Stimulated activated CD8-positive, alpha-beta memory T cell treated with anti-CD3 and anti-CD28 coated beads, Interleukin-15, amount 100 ng/mL, for 1 hour (primary cell): Measurements from ENCODE around the gene SMARCC2.
A peak's percentile ranks its signal among the peaks of the same experiment; 100 is the strongest.
"Not testable (repeated sequence)": the region's sequence is repeated elsewhere in the genome, so short reads cannot be mapped to it uniquely, and the experiment has no call there.

Experiments
- DNase-seq: peaks from one replicate; pipeline ENCODE4 v3.0.0-alpha.2; 2020; ENCODE audit warnings: low read depth

SMARCC2 gene

GRCh38 chr12:56121204-56121870 is 67.9 kb downstream of the SMARCC2 start:
- no peak for DNase-seq

GRCh38 chr12:56120158-56120846 is 69.0 kb downstream of the SMARCC2 start:
- no peak for DNase-seq

GRCh38 chr12:56119361-56119796 is 69.9 kb downstream of the SMARCC2 start:
- no peak for DNase-seq

- no peak for DNase-seq
Observed at GRCh38 chr12:56118688-56119357, 70.5 kb downstream of the SMARCC2 start.

GRCh38 chr12:56117778-56118687 is 71.2 kb downstream of the SMARCC2 start, which contains the start of gene ZC3H10:
ZC3H10 (plus strand) TSS chr12:56118266; CDS start chr12:56120563, 2,297 bp downstream.
- DNase-seq: peak; percentile 95

GRCh38 chr12:56117082-56117706 is 72.1 kb downstream of the SMARCC2 start:
- DNase-seq: not testable (repeated sequence)

- DNase-seq: peak; percentile 94
Observed at GRCh38 chr12:56116267-56117081, 72.8 kb downstream of the SMARCC2 start, which contains the start of gene RPL41. RPL41 (plus strand) TSS chr12:56116633.

GRCh38 chr12:56115329-56115728 is 74.0 kb downstream of the SMARCC2 start:
- DNase-seq: no peak

GRCh38 chr12:56114084-56114483 is 75.2 kb downstream of the SMARCC2 start:
- no peak for DNase-seq
